K562 (cell line): ENCODE data around the gene PTPN7. TPM values are rescaled to one million over a fixed set of nuclear protein-coding genes. Genes with fewer than 3 reads are reported as not detected.

Source experiments
- ATAC-seq: fragments of 200-7000 bp; cut with Tn5 transposase; 3 replicates; pipeline ENCODE4 v1.9.1; 2020; ENCODE audit warnings: moderate library complexity
- BruUV-seq: library from RNA; stranded (reverse); fragments of 400-500 nt; replicated peaks from 2 replicates; lab custom pipeline; 2021; lab: Mats Ljungman, UMichigan
- CTCF ChIA-PET: fragments of 300-600 bp; formaldehyde crosslinking; extraction: SDS; loops from one replicate; lab custom pipeline; 2021; ENCODE audit warnings: low intra/inter-chr PET ratio; lab: Yijun Ruan, JAX
- POLR2A ChIA-PET: fragments of 300-600, 350-650 bp; sonication (Branson Sonifier 250); formaldehyde crosslinking; extraction: SDS; loops from one replicate; lab custom pipeline; 2021; ENCODE audit warnings: antibody characterized with exemption, inconsistent platforms; lab: Yijun Ruan, JAX
- DNase-seq, 4 experiments: peaks; one replicate each; pipeline versions ENCODE4 v3.0.0 to v3.0.0-alpha.2; 2011 to 2018; ENCODE audit warnings: low spot score in 3 of 4, mixed read lengths in 3 of 4; ENCODE audit errors: extremely low read depth in 1 of 4
- FAIRE-seq: peaks from 2 replicates; lab custom pipeline; 2011; peaks lifted over from hg19 to GRCh38; lab: Jason Lieb, UNC
- H2AFZ ChIP-seq: 2 replicates; pipeline ENCODE4 v1.6.0; 2011; ENCODE audit warnings: low read depth, low read length, control low read depth, inconsistent platforms
- H3K27ac ChIP-seq: fragments of 200-600 bp; 3 replicates; pipeline ENCODE4 v1.8.0; 2011; ENCODE audit warnings: low read depth, mild to moderate bottlenecking, control low read depth, inconsistent platforms, low read length, moderate library complexity, mixed read lengths; ENCODE audit errors: extremely low read depth
- H3K27me3 ChIP-seq, 2 experiments: fragments of 300-600 bp in 1 of 2; 2 replicates in 1 of 2; 3 replicates in 1 of 2; pipeline versions ENCODE4 v1.6.0 to v1.8.0; 2011; ENCODE audit warnings: inconsistent platforms in 2 of 2, low read length in 2 of 2, mild to moderate bottlenecking in 1 of 2, mixed read lengths in 1 of 2, moderate library complexity in 1 of 2; ENCODE audit not compliant: control insufficient read depth in 2 of 2, insufficient read depth in 2 of 2
- H3K36me3 ChIP-seq: fragments of 300-600 bp; 3 replicates; pipeline ENCODE4 v1.8.0; 2011; ENCODE audit warnings: mild to moderate bottlenecking, low read length, inconsistent platforms; ENCODE audit not compliant: control insufficient read depth, insufficient read depth
- H3K4me1 ChIP-seq, 2 experiments: fragments of 200-600 bp in 1 of 2; replicated peaks in 1 of 2; 2 replicates in 1 of 2; 3 replicates in 1 of 2; pipeline versions ENCODE4 v1.5.1 to v1.8.0; 2011; ENCODE audit warnings: inconsistent platforms in 2 of 2, low read length in 2 of 2, mild to moderate bottlenecking in 1 of 2, mixed read lengths in 1 of 2, moderate library complexity in 1 of 2; ENCODE audit not compliant: control insufficient read depth in 2 of 2, insufficient read depth in 2 of 2
- H3K4me2 ChIP-seq: 2 replicates; pipeline ENCODE4 v1.6.1; 2011; ENCODE audit warnings: low read length, control low read depth, inconsistent platforms, mixed read lengths; ENCODE audit not compliant: insufficient read depth
- H3K4me3 ChIP-seq: fragments of 200-600 bp; sonication (generic), shearing (Covaris generic); 2 replicates; pipeline ENCODE4 v1.5.1; 2016; ENCODE audit warnings: control low read depth, inconsistent platforms
- H3K79me2 ChIP-seq: fragments of 200-600 bp; 3 replicates; pipeline ENCODE4 v1.8.0; 2011; ENCODE audit warnings: low read length, inconsistent platforms; ENCODE audit not compliant: control insufficient read depth, insufficient read depth
- H3K9ac ChIP-seq, 2 experiments: 2 replicates each; pipeline versions ENCODE4 v1.6.0 to v1.6.1; 2011; ENCODE audit warnings: low read depth in 2 of 2, low read length in 2 of 2, control low read depth in 1 of 2, inconsistent platforms in 1 of 2, mild to moderate bottlenecking in 1 of 2, mixed read lengths in 1 of 2; ENCODE audit not compliant: insufficient read depth in 1 of 2
- H3K9me1 ChIP-seq: one replicate; pipeline ENCODE4 v1.6.0; 2011; ENCODE audit warnings: inconsistent platforms, mild to moderate bottlenecking, low read length, moderate library complexity; ENCODE audit not compliant: control insufficient read depth, insufficient read depth
- H3K9me3 ChIP-seq: replicated peaks from 2 replicates; pipeline ENCODE4 v1.5.1; 2011; ENCODE audit warnings: low read depth, low read length, inconsistent platforms; ENCODE audit not compliant: control insufficient read depth, insufficient read depth
- H4K20me1 ChIP-seq: replicated peaks from 2 replicates; pipeline ENCODE4 v1.6.1; 2011; ENCODE audit warnings: low read length, inconsistent platforms, mixed read lengths; ENCODE audit not compliant: control insufficient read depth, insufficient read depth
- C11orf30 ChIP-seq: fragments of 450-650 bp; IDR thresholded peaks from 2 replicates; pipeline ENCODE4 v1.6.1; 2016; ENCODE audit warnings: low read depth, mild to moderate bottlenecking
- CTBP1 ChIP-seq: fragments of 450-650 bp; IDR thresholded peaks from 2 replicates; pipeline ENCODE4 v1.6.1; 2016; ENCODE audit warnings: borderline replicate concordance
- E2F1 ChIP-seq: sonication (generic); formaldehyde crosslinking; IDR thresholded peaks from 2 replicates; pipeline ENCODE4 v1.8.1; 2023; ENCODE audit warnings: mild to moderate bottlenecking, missing genetic modification reagents, moderate library complexity
- GABPB1 ChIP-seq: sonication (generic); formaldehyde crosslinking; IDR thresholded peaks from 2 replicates; pipeline ENCODE4 v1.8.0; 2022; ENCODE audit warnings: mild to moderate bottlenecking, missing genetic modification reagents
- HIVEP1 ChIP-seq: fragments of 250-450 bp; sonication (Bioruptor Pico); IDR thresholded peaks from 2 replicates; pipeline ENCODE4 v1.4.0; 2020; ENCODE audit warnings: mild to moderate bottlenecking
- KAT7 ChIP-seq: sonication (generic); formaldehyde crosslinking; IDR thresholded peaks from 2 replicates; pipeline ENCODE4 v1.8.0; 2022; ENCODE audit warnings: missing genetic modification reagents, mild to moderate bottlenecking, borderline replicate concordance
- NRF1 ChIP-seq, 2 experiments: fragments of 450-650 bp; IDR thresholded peaks in 1 of 2; conservative IDR thresholded peaks in 1 of 2; 2 replicates each; pipeline ENCODE4 v1.6.1; 2014; ENCODE audit warnings: mild to moderate bottlenecking in 2 of 2
- RBBP5 ChIP-seq: fragments of 200-600 bp; sonication (generic); IDR thresholded peaks from 2 replicates; pipeline ENCODE4 v1.6.1; 2012; ENCODE audit warnings: borderline replicate concordance, mild to moderate bottlenecking, low read length, control low read depth, inconsistent platforms; ENCODE audit not compliant: insufficient read depth, poor library complexity, severe bottlenecking
- RUNX1 ChIP-seq: sonication (generic); IDR thresholded peaks from 2 replicates; pipeline ENCODE4 v1.6.1; 2016; ENCODE audit warnings: antibody characterized with exemption, low read depth
- SAP30 ChIP-seq: fragments of 200-600 bp; sonication (generic); IDR thresholded peaks from 2 replicates; pipeline ENCODE4 v1.6.1; 2012; ENCODE audit warnings: borderline replicate concordance, low read depth, mild to moderate bottlenecking, moderate library complexity, low read length, control low read depth, inconsistent platforms; ENCODE audit not compliant: insufficient read depth, poor library complexity, severe bottlenecking
- SUPT5H ChIP-seq: fragments of 450-650 bp; IDR thresholded peaks from 2 replicates; pipeline ENCODE4 v1.6.1; 2016
- ZBTB2 ChIP-seq: fragments of 450-650 bp; IDR thresholded peaks from 2 replicates; pipeline ENCODE4 v1.6.1; 2016; ENCODE audit warnings: antibody characterized with exemption
- ZNF197 ChIP-seq: fragments of 200-800 bp; sonication (Bioruptor generic); IDR thresholded peaks from 2 replicates; pipeline ENCODE4 v1.6.1; 2016; ENCODE audit warnings: low read depth, missing genetic modification characterization, missing compliant biosample characterization
- ZNF316 ChIP-seq: fragments of 450-650 bp; IDR thresholded peaks from 2 replicates; pipeline ENCODE4 v1.6.1; 2016
- WGBS: fragments of 100-300 bp; shearing (Covaris generic); methylation state at CpG from one replicate; pipeline ENCODE4 v1.1.6; 2016; ENCODE audit warnings: low coverage, mixed read lengths; ENCODE audit not compliant: insufficient coverage; ENCODE audit errors: missing lambda C conversion rate; 5-methylcytosine and 5-hydroxymethylcytosine counted together
- in situ Hi-C: fragments of 300-500 bp; cut with MboI; formaldehyde crosslinking; loops from 4 replicates; pipeline ENCODE4 v1.15.0; 2018; ENCODE audit warnings: inconsistent platforms, mixed read lengths
- intact Hi-C: fragments of 100-400 bp; cut with micrococcal nuclease; formaldehyde crosslinking; loops from 2 replicates; pipeline ENCODE4 v1.14.2; 2022
- polyA plus RNA-seq, 8 experiments: library from polyadenylated mRNA; depleted of rRNA in 4 of 8; stranded (reverse) in 5 of 8; unstranded in 3 of 8; fragments of >200 nt; fragmentation: Nextera tagmentation in 2 of 8; fragmentation: Illumina TruSeq in 1 of 8; extraction: Ambion mirVana in 2 of 8; extraction: Trizol in 1 of 8; gene quantifications; 2 replicates each; pipeline versions ENCODE4 v1.2.1 to v1.2.3, GENCODE V29; 2011 to 2014; ENCODE audit warnings: inconsistent platforms in 1 of 8, missing spikeins in 1 of 8
- total RNA-seq, 7 experiments: library from RNA; depleted of rRNA in 6 of 7; stranded (reverse); fragments of >200 nt in 6 of 7; fragmentation: Illumina TruSeq in 2 of 7; extraction: Trizol in 2 of 7; gene quantifications; 2 replicates each; pipeline versions ENCODE4 v1.2.1 to v1.2.3, GENCODE V29; 2011 to 2021; ENCODE audit warnings: low replicate concordance in 1 of 7
- TF ChIP-seq, protein P1 (sequence below): fragments of 200-800 bp; sonication (Bioruptor generic); IDR thresholded peaks from 2 replicates; pipeline ENCODE4 v1.6.1; 2017; ENCODE audit warnings: missing genetic modification characterization, missing compliant biosample characterization

PTPN7 gene
- total and polyA plus RNA-seq, 9 of the 15 experiments (the other 6 are each of a cell fraction or from before 2014, with no cell fraction given) = 18.7 to 144 (median 120) TPM

DNA sequence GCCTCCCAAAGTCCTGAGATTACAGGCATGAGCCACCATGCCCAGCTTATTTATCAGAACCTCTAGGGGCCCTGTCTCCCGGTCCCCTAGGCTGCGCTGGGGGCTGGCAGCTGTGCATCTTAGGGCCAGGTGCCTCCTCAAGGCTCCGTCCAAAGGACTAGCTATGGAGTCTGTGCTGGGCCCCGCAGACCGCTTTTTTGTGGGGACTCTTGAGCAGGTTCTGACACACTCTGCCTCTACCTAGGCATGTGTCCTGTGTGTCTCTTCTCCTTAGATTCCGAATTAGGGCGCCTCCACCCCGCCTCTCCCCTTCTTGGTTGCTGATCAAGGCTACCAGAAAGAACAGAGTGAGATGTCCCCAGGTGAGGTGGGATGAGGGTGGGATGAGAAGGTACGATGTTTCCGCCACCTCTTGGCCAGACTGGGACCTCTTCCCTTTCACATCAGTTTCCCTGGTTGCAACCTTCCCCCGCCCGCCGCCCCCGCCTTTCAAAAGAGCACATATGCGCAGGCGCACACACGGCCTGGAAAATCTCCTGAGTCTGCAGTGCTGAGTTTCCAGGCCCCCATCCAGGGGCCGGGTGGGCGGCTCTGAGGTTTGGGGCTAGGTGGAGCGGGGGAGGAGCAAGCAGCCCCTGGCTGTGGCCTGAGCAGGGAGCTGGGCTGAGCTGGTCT, 5.0 kb upstream of the PTPN7 start:
- Histone ChIP-seq H3K4me2 (peak overlapping the region; percentile 90), H3K36me3 (peaks cover 23% of the 10 kb centered on the region; the same call in 2 of the 3 replicates), H3K4me1 (peaks cover 63 to 85% of the 10 kb centered on the region in 2 experiments), H3K9me3 (no peaks in the 10 kb centered on the region), H4K20me1 (no peaks in the 10 kb centered on the region), H3K27me3 (no peaks in the 10 kb centered on the region), H3K9ac (peak overlapping the region; percentile 89 to 92), H3K79me2 (peaks cover 70% of the 10 kb centered on the region), H2AFZ (peak overlapping the region; percentile 20; the same call in 1 of the 2 replicates), H3K4me3 (peak overlapping the region; percentile 45), H3K9me1 (no peaks in the 10 kb centered on the region), H3K27ac (peak overlapping the region; percentile 99)
- CTCF ChIA-PET = no interaction called here
- no TSS peak for BruUV-seq
- WGBS = 6% methylated on average over 20 of the region's 20 CpGs
- ATAC-seq = peak; percentile 12
- POLR2A ChIA-PET = interaction anchor here (0.6 to 1.8 kb wide), 10 partner anchors 9 to 135 kb away, joined by 3 to 8 read pairs (median 4); partner anchors contain the start of gene ARL8A
- no peak for FAIRE-seq
- intact Hi-C loops (no loop called here), in situ Hi-C loops (no loop called here)
- DNase-seq = peak; percentile 77 to 94 (median 81)
- peak; percentile 16; the same call in 1 of the 2 replicates for TF ChIP-seq SUPT5H
- TF ChIP-seq ZBTB2 = 0 out of 2 replicates have a peak, but pooled peaks have one; percentile 29
- no peak for TF ChIP-seq HIVEP1 (CRISPR knock-in tag)
- peak; percentile 74 for TF ChIP-seq CTBP1
- TF ChIP-seq RBBP5 = peak; percentile 25
- peak; percentile 69; the same call in 1 of the 2 replicates for TF ChIP-seq C11orf30
- TF ChIP-seq, protein P1, sequence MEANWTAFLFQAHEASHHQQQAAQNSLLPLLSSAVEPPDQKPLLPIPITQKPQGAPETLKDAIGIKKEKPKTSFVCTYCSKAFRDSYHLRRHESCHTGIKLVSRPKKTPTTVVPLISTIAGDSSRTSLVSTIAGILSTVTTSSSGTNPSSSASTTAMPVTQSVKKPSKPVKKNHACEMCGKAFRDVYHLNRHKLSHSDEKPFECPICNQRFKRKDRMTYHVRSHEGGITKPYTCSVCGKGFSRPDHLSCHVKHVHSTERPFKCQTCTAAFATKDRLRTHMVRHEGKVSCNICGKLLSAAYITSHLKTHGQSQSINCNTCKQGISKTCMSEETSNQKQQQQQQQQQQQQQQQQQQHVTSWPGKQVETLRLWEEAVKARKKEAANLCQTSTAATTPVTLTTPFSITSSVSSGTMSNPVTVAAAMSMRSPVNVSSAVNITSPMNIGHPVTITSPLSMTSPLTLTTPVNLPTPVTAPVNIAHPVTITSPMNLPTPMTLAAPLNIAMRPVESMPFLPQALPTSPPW = peak; percentile 75
- peak; percentile 81; the same call in 1 of the 2 replicates for TF ChIP-seq KAT7 (CRISPR knock-in tag)
- peak; percentile 60 for TF ChIP-seq ZNF316
- 0 out of 2 replicates have a peak, but pooled peaks have one; percentile 16 for TF ChIP-seq RUNX1
- TF ChIP-seq E2F1 = no peak
- TF ChIP-seq NRF1 (conservative IDR thresholded peaks at IDR 0.05 in 1 of 2, IDR thresholded peaks at IDR 0.05 in 1 of 2) = peak; percentile 87 to 89
- TF ChIP-seq GABPB1 (CRISPR knock-in tag) = peak; percentile 41; the same call in 1 of the 2 replicates
- TF ChIP-seq ZNF197 = 0 out of 2 replicates have a peak, but pooled peaks have one; percentile 67
- peak; percentile 10 for TF ChIP-seq SAP30
